A549 (cell line): ENCODE measurements around the gene NCR2. TPM values are rescaled to one million over a fixed set of nuclear protein-coding genes. Genes with fewer than 3 reads are reported as not detected.

Source experiments
- ATAC-seq, 2 experiments: fragments of 200-7000 bp in 1 of 2; fragments of >200 bp in 1 of 2; cut with Nextera tagmentation in 1 of 2; cut with Tn5 transposase in 1 of 2; 3 replicates each; pipeline versions ENCODE4 v1.8.0 to v1.9.1; 2018 to 2020; ENCODE audit warnings: mild to moderate bottlenecking in 1 of 2, moderate library complexity in 1 of 2
- CTCF ChIA-PET: fragments of 300-600 bp; sonication (Branson Sonifier 250); formaldehyde crosslinking; extraction: SDS; loops from one replicate; lab custom pipeline; 2021; ENCODE audit warnings: antibody characterized with exemption, inconsistent platforms; lab: Yijun Ruan, JAX
- POLR2A ChIA-PET: fragments of 350-600 bp; formaldehyde crosslinking; extraction: SDS; loops from one replicate; lab custom pipeline; 2021; ENCODE audit warnings: antibody characterized with exemption, inconsistent platforms; lab: Yijun Ruan, JAX
- DNase-seq, 2 experiments: peaks; one replicate each; pipeline versions ENCODE4 v3.0.0 to v3.0.0-alpha.2; 2011 to 2016; ENCODE audit warnings: low read depth in 1 of 2, low spot score in 1 of 2
- FAIRE-seq: peaks from 2 replicates; lab custom pipeline; 2011; peaks lifted over from hg19 to GRCh38; lab: Jason Lieb, UNC
- H3K27ac ChIP-seq, 2 experiments: fragments of >200 bp; sonication (Bioruptor Twin); formaldehyde crosslinking; 3 replicates each; pipeline ENCODE4 v1.5.1; 2016 to 2017
- H3K4me1 ChIP-seq: fragments of >200 bp; sonication (Bioruptor Twin); formaldehyde crosslinking; 3 replicates; pipeline ENCODE4 v1.6.1; 2016
- H3K4me2 ChIP-seq: fragments of >200 bp; sonication (Bioruptor Twin); formaldehyde crosslinking; 3 replicates; pipeline ENCODE4 v1.6.1; 2016
- H3K4me3 ChIP-seq: fragments of >200 bp; sonication (Bioruptor Twin); formaldehyde crosslinking; 3 replicates; pipeline ENCODE4 v1.5.1; 2016
- H3K9me3 ChIP-seq: fragments of >200 bp; sonication (Bioruptor Twin); formaldehyde crosslinking; 3 replicates; pipeline ENCODE4 v1.6.1; 2016
- CBX2 ChIP-seq: fragments of 200-600 bp; sonication (generic); IDR thresholded peaks from 2 replicates; pipeline ENCODE4 v1.6.1; 2016; ENCODE audit warnings: low read depth, mild to moderate bottlenecking, borderline replicate concordance
- CHD4 ChIP-seq: fragments of 200-600 bp; sonication (generic); IDR thresholded peaks from 2 replicates; pipeline ENCODE4 v1.6.1; 2016; ENCODE audit warnings: antibody characterized with exemption, mild to moderate bottlenecking, borderline replicate concordance
- EHMT2 ChIP-seq: fragments of 200-600 bp; sonication (generic); IDR thresholded peaks from 2 replicates; pipeline ENCODE4 v1.6.1; 2016; ENCODE audit warnings: antibody characterized with exemption, low read depth, mild to moderate bottlenecking, moderate library complexity
- EP300 ChIP-seq, 2 experiments: fragments of >200 bp; sonication (Bioruptor Twin); formaldehyde crosslinking; IDR thresholded peaks; 2 replicates in 1 of 2; 3 replicates in 1 of 2; pipeline ENCODE4 v1.6.1; 2016 to 2017
- FOSB ChIP-seq: fragments of 250-450 bp; sonication (Bioruptor Pico); IDR thresholded peaks from 2 replicates; pipeline ENCODE4 v1.5.0; 2020; ENCODE audit warnings: mild to moderate bottlenecking, moderate library complexity
- HES2 ChIP-seq: fragments of >200 bp; sonication (Bioruptor Twin); formaldehyde crosslinking; IDR thresholded peaks from 2 replicates; pipeline ENCODE4 v1.6.1; 2016
- HOXB5 ChIP-seq: fragments of 250-450 bp; sonication (Bioruptor Pico); IDR thresholded peaks from 2 replicates; pipeline ENCODE4 v1.5.0; 2020; ENCODE audit warnings: mild to moderate bottlenecking, moderate library complexity
- JUN ChIP-seq, 2 experiments: fragments of >200 bp; sonication (Bioruptor Twin); formaldehyde crosslinking; IDR thresholded peaks; 2 replicates in 1 of 2; 3 replicates in 1 of 2; pipeline ENCODE4 v1.6.1; 2016 to 2017
- JUNB ChIP-seq: fragments of >200 bp; sonication (Bioruptor Twin); formaldehyde crosslinking; IDR thresholded peaks from 2 replicates; pipeline ENCODE4 v1.6.1; 2016
- MAX ChIP-seq: IDR thresholded peaks from 2 replicates; pipeline ENCODE4 v1.6.1; 2012
- NFE2L2 ChIP-seq: fragments of 150-350 bp; conservative IDR thresholded peaks from 2 replicates; pipeline ENCODE4 v1.6.1; 2014; ENCODE audit warnings: low read length
- NPAS2 ChIP-seq: fragments of 250-450 bp; sonication (Bioruptor Pico); IDR thresholded peaks from 2 replicates; pipeline ENCODE4 v1.8.0; 2022; ENCODE audit warnings: mild to moderate bottlenecking, moderate library complexity, borderline replicate concordance
- NR3C1 ChIP-seq: fragments of >200 bp; sonication (Bioruptor Twin); formaldehyde crosslinking; IDR thresholded peaks from 3 replicates; pipeline ENCODE4 v1.6.1; 2017
- POLR2AphosphoS2 ChIP-seq: conservative IDR thresholded peaks from 2 replicates; pipeline ENCODE4 v1.6.1; 2012; ENCODE audit warnings: low read length, improper control_type of control experiment, inconsistent platforms
- RARB ChIP-seq: fragments of 250-450 bp; sonication (Bioruptor Pico); IDR thresholded peaks from 2 replicates; pipeline ENCODE4 v1.8.0; 2021; ENCODE audit warnings: mild to moderate bottlenecking, moderate library complexity
- SREBF2 ChIP-seq: fragments of 450-650 bp; IDR thresholded peaks from 2 replicates; pipeline ENCODE4 v1.6.1; 2014; ENCODE audit warnings: mild to moderate bottlenecking, moderate library complexity
- TP53 ChIP-seq: fragments of 250-450 bp; sonication (Bioruptor Pico); IDR thresholded peaks from 2 replicates; pipeline ENCODE4 v1.5.0; 2021; ENCODE audit warnings: mild to moderate bottlenecking, moderate library complexity
- USF2 ChIP-seq: fragments of 450-650 bp; IDR thresholded peaks from 2 replicates; pipeline ENCODE4 v1.6.1; 2014; ENCODE audit warnings: antibody characterized with exemption
- ZNF302 ChIP-seq: fragments of 250-450 bp; sonication (Bioruptor Pico); IDR thresholded peaks from 2 replicates; pipeline ENCODE4 v1.9.0; 2021; ENCODE audit warnings: inconsistent platforms, mild to moderate bottlenecking, moderate library complexity
- WGBS: methylation state at CpG from one replicate; pipeline ENCODE4 v1.1.6; 2017; ENCODE audit errors: missing lambda C conversion rate; 5-methylcytosine and 5-hydroxymethylcytosine counted together
- polyA plus RNA-seq, 4 experiments: library from polyadenylated mRNA; depleted of rRNA in 3 of 4; stranded (reverse); fragments of >200 nt; fragmentation: RNase III in 1 of 4; extraction: RNeasy Plus Mini Kit Qiagen cat#74134 plus additional on column Dnase treatment in 1 of 4; gene quantifications; 2 replicates in 3 of 4; 3 replicates in 1 of 4; pipeline ENCODE4 v1.2.3, GENCODE V29; 2011 to 2017
- small RNA-seq, 6 experiments: library from RNA; depleted of rRNA; stranded (forward); fragments of <200 nt; gene quantifications; one replicate each; pipeline ENCODE3, GENCODE V24; 2012

NCR2 gene
- polyA plus RNA-seq, 2 of the 4 experiments (the other 2 are of a cell fraction): not detected

DNA sequence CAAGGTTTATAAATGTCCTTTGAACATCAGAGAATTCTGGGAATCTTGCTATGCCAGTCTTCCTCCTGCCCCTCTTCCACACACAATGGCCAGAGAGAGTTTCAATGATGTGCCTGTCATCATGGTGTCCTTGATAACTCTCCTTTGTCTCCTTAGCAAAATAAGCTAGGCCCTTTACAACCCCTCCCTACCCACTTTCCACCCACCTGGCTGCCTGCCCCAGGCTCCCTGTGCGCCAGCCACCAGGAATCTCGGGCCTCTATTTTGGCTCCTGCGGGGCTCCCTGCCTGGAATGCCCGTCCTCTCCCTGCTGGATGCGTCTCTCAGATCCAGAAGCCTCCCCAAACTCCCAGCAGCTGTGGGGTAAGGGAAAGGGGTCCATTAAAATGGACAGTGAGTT is 60.9 kb downstream of the NCR2 start:
- Histone ChIP-seq H3K9me3 (0 out of 3 replicates have a peak, but pooled peaks cover 11% of the 10 kb centered on the region), H3K4me1 (no peaks in the 10 kb centered on the region), H3K4me3 (no peak overlapping the region), H3K4me2 (no peak overlapping the region), H3K27ac (no peak overlapping the region)
- ATAC-seq (no peak), DNase-seq (no peak), FAIRE-seq (no peak)
- 20% methylated on average over 5 of the region's 5 CpGs for WGBS
- CTCF ChIA-PET: interaction anchor here (2.2 to 6.9 kb wide), 2 partner anchors 28 to 206 kb away, joined by 7 to 35 read pairs; no protein-coding TSS in a partner anchor
- no peak for TF ChIP-seq SREBF2
- TF ChIP-seq EP300 (IDR thresholded peaks at IDR 0.05): no peak
- TF ChIP-seq CBX2: no peak
- no peak for TF ChIP-seq EHMT2
- TF ChIP-seq HOXB5 (CRISPR knock-in tag): no peak
- TF ChIP-seq USF2: no peak
- no peak for TF ChIP-seq NR3C1
- no peak for TF ChIP-seq FOSB (CRISPR knock-in tag)
- TF ChIP-seq HES2: no peak
- POLR2A ChIA-PET: no interaction called here

DNA sequence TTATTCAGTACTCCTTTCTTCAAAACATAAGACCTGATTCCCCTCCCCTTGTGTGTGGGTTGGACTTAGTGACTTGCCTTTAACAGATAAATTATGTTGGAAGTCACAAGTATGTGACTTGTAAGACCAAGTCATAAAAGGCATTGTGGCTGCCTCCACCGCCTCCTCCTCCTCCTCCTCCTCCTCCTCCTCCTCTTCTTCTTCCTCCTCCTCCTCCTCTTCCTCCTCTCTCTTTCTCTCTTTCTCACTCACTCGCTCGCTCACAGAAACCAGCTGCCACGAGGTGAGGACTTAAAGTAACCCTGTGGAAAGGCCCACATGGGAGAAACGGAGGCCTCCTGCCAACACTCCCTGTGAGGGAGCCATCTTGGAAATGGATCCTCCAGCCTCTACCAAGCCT is 64.0 kb downstream of the NCR2 start:
- H3K9me3 ChIP-seq: peaks cover 12% of the 10 kb centered on the region; the same call in 2 of the 3 replicates
- DNase-seq (no peak), ATAC-seq (no peak), FAIRE-seq (no peak)
- no peak overlapping the region for H3K27ac ChIP-seq
- ChIA-PET POLR2A (no interaction called here), CTCF (interaction anchor here (1.1 kb wide), 1 partner anchor 15 kb away, joined by 4 read pairs; no protein-coding TSS in a partner anchor)
- H3K4me2 ChIP-seq: no peak overlapping the region
- H3K4me1 ChIP-seq: no peaks in the 10 kb centered on the region
- 27% methylated on average over 4 of the region's 5 CpGs for WGBS
- TF ChIP-seq TP53 (no peak), MAX (no peak), JUN (IDR thresholded peaks at IDR 0.05) (no peak), ZNF302 (CRISPR knock-in tag) (no peak), NPAS2 (CRISPR knock-in tag) (no peak), JUNB (no peak), RARB (CRISPR knock-in tag) (no peak), POLR2AphosphoS2 (no peak), NFE2L2 (no peak), CHD4 (no peak)
- H3K4me3 ChIP-seq: no peak overlapping the region

Small RNA genes lying within 50 kb of the gene (small RNA-seq; reads per million reads assigned to genes)
- 0 reads per million in 6 experiments for gene RNU6-643P

Other genes starting within 250 kb of the NCR2 start
- not detected in 2 replicates for gene TREML1, start 181.3 kb upstream of the NCR2 start, polyA plus RNA-seq (2011; rRNA removed)
- not detected in 3 replicates for gene TREML1, start 181.3 kb upstream of the NCR2 start, polyA plus RNA-seq (2017; fragmentation: RNase III; extraction: RNeasy Plus Mini Kit Qiagen cat#74134 plus additional on column Dnase treatment)
- not detected in 2 replicates for gene TREM2, start 172.5 kb upstream of the NCR2 start, polyA plus RNA-seq (2011; rRNA removed)
- not detected in 3 replicates for gene TREM2, start 172.5 kb upstream of the NCR2 start, polyA plus RNA-seq (2017; fragmentation: RNase III; extraction: RNeasy Plus Mini Kit Qiagen cat#74134 plus additional on column Dnase treatment)
- not detected in 2 replicates for gene TREML2, start 134.5 kb upstream of the NCR2 start, polyA plus RNA-seq (2011; rRNA removed)
- gene TREML2, start 134.5 kb upstream of the NCR2 start, polyA plus RNA-seq (2017; fragmentation: RNase III; extraction: RNeasy Plus Mini Kit Qiagen cat#74134 plus additional on column Dnase treatment): not detected in 3 replicates
- not detected in 2 replicates for gene TREML4, start 107.3 kb upstream of the NCR2 start, polyA plus RNA-seq (2011; rRNA removed)
- gene TREML4, start 107.3 kb upstream of the NCR2 start, polyA plus RNA-seq (2017; fragmentation: RNase III; extraction: RNeasy Plus Mini Kit Qiagen cat#74134 plus additional on column Dnase treatment): not detected in 3 replicates
- gene TREM1, start 48.9 kb upstream of the NCR2 start, polyA plus RNA-seq (2011; rRNA removed): not detected in 2 replicates
- not detected in 3 replicates for gene TREM1, start 48.9 kb upstream of the NCR2 start, polyA plus RNA-seq (2017; fragmentation: RNase III; extraction: RNeasy Plus Mini Kit Qiagen cat#74134 plus additional on column Dnase treatment)
- 2.6 and 3.2 TPM in 2 replicates for gene FOXP4, start 210.8 kb downstream of the NCR2 start, polyA plus RNA-seq (2011; rRNA removed)
- 12.5 to 14.5 TPM (median 14.2 TPM) in 3 replicates for gene FOXP4, start 210.8 kb downstream of the NCR2 start, polyA plus RNA-seq (2017; fragmentation: RNase III; extraction: RNeasy Plus Mini Kit Qiagen cat#74134 plus additional on column Dnase treatment)